WTC11 (cell line): Measurements from ENCODE around the gene ARF6.

Experiments used
- ATF3 ChIP-seq: sonication (generic); formaldehyde crosslinking; conservative IDR thresholded peaks from 2 replicates; pipeline ENCODE4 v1.8.1; 2022; ENCODE audit warnings: mild to moderate bottlenecking, missing genetic modification reagents
- CTCF ChIP-seq: fragments of 200-600 bp; IDR thresholded peaks from 2 replicates; pipeline ENCODE4 v1.8.0; 2022; ENCODE audit warnings: antibody characterized with exemption
- E2F4 ChIP-seq: sonication (generic); formaldehyde crosslinking; IDR thresholded peaks from 2 replicates; pipeline ENCODE4 v1.8.1; 2022; ENCODE audit warnings: low read depth, mild to moderate bottlenecking, moderate library complexity, missing genetic modification reagents, borderline replicate concordance
- FOXP1 ChIP-seq: sonication (generic); formaldehyde crosslinking; IDR thresholded peaks from 2 replicates; pipeline ENCODE4 v1.8.0; 2022; ENCODE audit warnings: missing genetic modification reagents, mild to moderate bottlenecking, moderate library complexity, borderline replicate concordance
- OVOL2 ChIP-seq: fragments of 250-450 bp; sonication (Bioruptor Pico); IDR thresholded peaks from 2 replicates; pipeline ENCODE4 v1.9.0; 2021; ENCODE audit warnings: mild to moderate bottlenecking, borderline replicate concordance
- PRDM15 ChIP-seq: sonication (generic); formaldehyde crosslinking; IDR thresholded peaks from 2 replicates; pipeline ENCODE4 v1.8.0; 2022; ENCODE audit warnings: missing genetic modification reagents
- USF1 ChIP-seq: sonication (generic); formaldehyde crosslinking; IDR thresholded peaks from 2 replicates; pipeline ENCODE4 v1.8.0; 2022; ENCODE audit warnings: mild to moderate bottlenecking, missing genetic modification reagents

- TF ChIP-seq ATF3 (CRISPR knock-in tag) (no peak), CTCF (no peak), PRDM15 (no peak), OVOL2 (CRISPR knock-in tag) (no peak), USF1 (CRISPR knock-in tag) (no peak), FOXP1 (CRISPR knock-in tag) (no peak), E2F4 (no peak)
Observed at GRCh38 chr14:49924852-49925251, 32.0 kb downstream of the ARF6 start.
